D721Med (cell line): ENCODE results near the gene CSPG4.

Experiments used
- DNase-seq: peaks from one replicate; pipeline ENCODE4 v3.0.0; 2011; ENCODE audit warnings: low spot score; ENCODE audit not compliant: insufficient read length
- FAIRE-seq: peaks from 2 replicates; lab custom pipeline; 2011; peaks lifted over from hg19 to GRCh38; lab: Jason Lieb, UNC
- TF ChIP-seq, protein P1 (sequence below): IDR thresholded peaks from 2 replicates; pipeline ENCODE4 v1.5.1; 2012; ENCODE audit warnings: mild to moderate bottlenecking, control low read depth; ENCODE audit not compliant: insufficient read depth; ENCODE audit errors: missing control alignments

CSPG4 gene

DNA sequence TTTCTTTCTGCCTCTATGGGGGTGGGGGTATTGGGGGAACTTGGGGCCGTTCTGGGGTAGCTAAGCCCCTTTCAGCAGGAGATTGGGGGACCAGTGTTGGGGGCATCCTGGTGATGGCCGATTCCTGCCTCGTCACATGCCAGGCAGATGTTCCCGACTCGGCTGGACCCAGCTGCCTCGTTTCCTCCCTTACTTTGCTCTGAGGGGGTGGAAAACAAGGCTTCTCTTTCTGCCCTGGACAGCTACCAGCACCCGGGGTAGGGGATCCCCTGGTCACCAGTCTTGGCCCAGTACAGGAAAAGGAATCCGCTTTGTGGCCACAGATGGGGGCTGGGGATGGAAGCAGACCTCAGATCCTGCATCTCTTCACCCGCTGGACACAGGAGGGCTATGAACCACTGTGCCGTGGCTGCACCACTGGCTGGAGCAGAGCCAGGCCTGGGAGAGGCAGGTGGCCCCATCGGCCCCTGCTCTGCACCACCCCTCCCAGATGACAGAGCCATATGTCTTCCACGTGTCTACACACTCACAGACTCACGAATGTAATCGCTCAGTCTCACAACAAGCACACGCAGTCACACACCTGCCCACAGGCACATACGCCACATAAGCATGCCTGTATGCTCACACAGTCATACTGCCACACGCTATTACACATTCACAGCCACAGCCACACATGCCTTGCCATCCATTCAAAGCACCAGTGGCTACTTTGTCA is 52.6 kb downstream of the CSPG4 start:
- DNase-seq (no peak), FAIRE-seq (no peak)
- TF ChIP-seq, protein P1, sequence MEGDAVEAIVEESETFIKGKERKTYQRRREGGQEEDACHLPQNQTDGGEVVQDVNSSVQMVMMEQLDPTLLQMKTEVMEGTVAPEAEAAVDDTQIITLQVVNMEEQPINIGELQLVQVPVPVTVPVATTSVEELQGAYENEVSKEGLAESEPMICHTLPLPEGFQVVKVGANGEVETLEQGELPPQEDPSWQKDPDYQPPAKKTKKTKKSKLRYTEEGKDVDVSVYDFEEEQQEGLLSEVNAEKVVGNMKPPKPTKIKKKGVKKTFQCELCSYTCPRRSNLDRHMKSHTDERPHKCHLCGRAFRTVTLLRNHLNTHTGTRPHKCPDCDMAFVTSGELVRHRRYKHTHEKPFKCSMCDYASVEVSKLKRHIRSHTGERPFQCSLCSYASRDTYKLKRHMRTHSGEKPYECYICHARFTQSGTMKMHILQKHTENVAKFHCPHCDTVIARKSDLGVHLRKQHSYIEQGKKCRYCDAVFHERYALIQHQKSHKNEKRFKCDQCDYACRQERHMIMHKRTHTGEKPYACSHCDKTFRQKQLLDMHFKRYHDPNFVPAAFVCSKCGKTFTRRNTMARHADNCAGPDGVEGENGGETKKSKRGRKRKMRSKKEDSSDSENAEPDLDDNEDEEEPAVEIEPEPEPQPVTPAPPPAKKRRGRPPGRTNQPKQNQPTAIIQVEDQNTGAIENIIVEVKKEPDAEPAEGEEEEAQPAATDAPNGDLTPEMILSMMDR: no peak

DNA sequence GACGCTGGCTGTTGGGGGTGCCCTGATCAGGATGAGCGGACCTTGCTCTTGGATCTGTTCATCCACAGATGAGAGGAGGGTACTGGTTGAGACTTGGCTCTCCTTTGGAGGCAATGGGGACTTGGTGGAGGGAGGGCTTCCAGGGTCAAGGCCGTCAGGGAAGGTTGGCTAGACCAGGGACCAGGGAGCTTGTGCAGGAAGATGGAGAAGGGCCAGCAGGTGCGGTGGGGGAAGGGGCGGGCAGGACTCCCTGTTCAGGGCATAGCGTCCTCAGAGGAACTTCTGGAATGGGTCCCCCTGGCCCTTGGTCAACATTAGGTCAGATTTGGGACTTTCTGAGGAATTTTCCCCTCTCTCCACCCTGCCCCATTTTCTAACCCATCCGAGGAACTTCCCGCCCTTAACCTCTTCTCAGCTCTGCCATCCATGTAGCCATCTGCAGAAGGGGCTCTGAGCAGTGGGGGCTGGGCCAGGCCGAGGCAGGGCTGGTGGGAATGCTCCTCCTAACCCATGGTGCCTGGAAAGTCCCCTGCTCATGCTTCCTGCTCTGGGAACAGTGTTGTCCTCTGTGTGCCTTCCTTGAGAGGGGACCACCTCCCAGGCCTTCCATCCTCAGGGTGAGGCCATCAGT is 53.4 kb downstream of the CSPG4 start:
- FAIRE-seq: no peak
- DNase-seq: no peak
- TF ChIP-seq, protein P1: no peak

DNA sequence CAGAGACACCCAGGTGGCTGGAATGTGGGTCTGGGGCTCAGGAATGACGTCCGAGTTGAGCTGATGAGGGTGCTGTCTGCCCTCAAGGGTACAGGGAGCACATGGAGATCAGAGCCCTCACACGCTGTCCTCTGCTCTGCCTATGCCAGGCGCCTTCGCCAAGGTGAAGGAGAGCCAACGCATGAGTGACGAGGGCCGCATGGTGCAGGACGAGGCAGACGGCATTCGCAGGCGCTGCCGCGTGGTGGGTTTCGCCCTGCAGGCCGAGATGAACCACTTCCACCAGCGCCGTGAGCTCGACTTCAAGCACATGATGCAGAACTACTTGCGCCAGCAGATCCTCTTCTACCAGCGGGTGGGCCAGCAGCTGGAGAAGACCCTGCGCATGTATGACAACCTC is 55.8 kb downstream of the CSPG4 start:
- FAIRE-seq: no peak

DNA sequence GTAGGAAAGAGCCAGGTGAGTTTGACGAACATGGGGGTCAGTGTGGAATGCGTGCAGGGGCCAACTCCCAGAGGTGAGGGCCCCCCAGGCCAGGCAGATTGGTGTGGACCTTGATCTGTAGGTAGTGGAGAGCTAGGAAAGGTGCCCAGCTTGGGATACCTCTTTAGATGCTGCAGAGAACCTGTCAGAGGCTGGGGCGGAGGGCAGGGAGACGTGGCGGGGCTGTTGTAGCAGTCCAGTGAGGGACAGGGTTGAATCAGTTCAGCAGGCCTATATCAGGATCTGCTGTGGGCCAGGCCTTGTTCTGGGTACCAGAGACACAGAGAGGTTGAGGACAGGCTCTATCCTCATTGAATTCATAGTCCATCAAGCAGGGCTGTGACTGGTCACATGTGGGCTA is 56.3 kb downstream of the CSPG4 start:
- DNase-seq (no peak), FAIRE-seq (no peak)
- TF ChIP-seq, protein P1: no peak

More for the DNA sequence above, 55.8 kb downstream of the CSPG4 start:
- TF ChIP-seq, protein P1: no peak
- DNase-seq: no peak

DNA sequence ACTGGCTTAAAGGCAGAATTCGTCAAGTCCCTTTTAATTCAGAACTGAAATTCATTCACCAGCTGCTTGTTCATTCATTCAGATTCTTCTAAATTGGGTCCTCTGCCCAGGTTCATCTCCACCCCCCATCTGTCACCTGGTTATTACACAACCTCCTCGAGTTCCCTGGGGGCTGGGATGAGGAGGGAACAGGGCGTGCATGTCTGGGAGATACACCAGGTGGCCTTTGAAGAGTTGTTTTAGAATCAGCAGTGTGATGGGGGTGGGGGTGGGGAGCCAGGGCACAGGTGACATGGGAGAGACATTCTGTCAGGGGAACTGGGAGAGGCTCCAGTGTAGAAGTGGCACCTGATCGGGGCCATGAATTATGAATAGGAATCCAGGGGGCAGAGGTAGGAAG is 56.7 kb downstream of the CSPG4 start:
- FAIRE-seq: no peak
- TF ChIP-seq, protein P1: no peak
- no peak for DNase-seq

DNA sequence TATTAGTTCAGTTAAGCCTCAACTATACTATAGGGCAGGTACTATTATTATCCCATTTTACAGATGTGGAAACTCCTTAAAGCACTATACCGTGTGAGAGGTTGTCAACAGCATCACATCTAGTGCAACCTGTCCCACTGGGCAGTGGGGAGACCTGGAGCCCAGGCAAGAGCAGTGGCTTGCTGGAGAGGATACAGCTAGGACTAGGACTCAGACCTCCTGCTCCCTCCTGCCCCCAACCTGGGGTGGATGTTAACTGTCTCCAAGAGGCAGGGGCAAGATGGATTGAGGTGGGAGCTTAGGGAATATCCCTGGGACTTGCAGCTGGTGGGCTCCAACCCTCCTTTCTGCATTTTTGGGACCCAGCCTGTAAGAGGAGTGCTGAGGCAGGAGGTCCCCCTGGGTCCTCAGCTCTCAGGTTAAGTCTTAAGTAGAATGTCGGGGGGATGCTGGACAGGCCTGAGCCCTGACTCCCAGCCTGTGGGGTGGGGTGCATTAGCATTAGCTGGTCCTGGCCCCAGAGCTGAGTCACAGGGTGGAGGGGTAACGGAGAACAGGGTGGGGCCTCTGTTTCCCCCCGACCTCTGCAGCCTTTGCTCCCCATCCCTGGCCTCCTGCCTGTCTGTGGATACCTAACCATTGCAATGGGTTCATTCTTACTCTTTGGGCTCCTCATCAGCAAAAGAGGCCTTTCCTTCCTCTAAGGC is 58.3 kb downstream of the CSPG4 start:
- FAIRE-seq (no peak), DNase-seq (no peak)
- TF ChIP-seq, protein P1: no peak
